DMS79 treated with DMSO at 0.1 percent for 48 hours (cell line): ENCODE data around the gene CST9L.
"Not testable (repeated sequence)": the region's sequence is repeated elsewhere in the genome, so short reads cannot be mapped to it uniquely, and the experiment has no call there.

Experiments
- DNase-seq: peaks from one replicate; lab custom pipeline; 2025; lab: John Stamatoyannopoulos, UW

Gene CST9L

DNA sequence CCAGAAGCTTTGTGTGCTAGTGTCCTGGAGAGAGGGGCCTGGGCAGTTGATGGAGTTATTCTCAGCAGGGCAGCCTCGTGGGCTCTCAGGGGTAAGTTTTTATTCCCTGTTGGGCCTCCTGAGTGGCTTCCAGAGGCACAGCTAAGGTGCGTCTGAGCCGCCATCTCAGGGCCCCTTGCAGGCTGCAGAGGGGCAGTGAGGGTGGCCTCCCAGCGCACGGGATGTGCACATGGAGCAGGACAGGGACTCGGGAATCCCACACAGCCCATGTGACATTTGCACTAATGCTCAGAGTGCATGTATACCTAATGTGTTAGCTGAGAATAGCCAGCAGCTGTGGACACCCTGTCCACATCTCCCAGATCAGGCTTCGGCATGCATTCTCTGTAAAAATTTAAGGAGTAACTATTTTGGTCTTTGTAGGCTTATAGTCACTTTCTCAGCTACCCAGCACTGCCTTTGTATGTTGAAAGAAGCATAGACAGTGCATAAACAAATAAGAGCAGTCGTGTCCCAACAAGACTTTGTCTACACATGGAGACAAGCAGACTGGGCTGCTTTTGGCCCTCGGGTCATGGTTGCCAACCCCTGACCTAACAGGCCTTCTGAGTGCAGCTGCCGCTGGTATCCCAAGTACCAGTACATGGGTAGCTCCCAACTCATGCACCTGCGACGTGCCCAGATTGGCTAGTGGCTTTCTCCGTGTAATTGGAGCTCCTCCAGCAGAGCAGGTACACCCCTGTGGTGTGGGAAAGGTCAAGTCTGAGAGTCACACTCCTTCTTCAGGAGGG, 18.6 kb upstream of the CST9L start:
- no peak for DNase-seq

DNA sequence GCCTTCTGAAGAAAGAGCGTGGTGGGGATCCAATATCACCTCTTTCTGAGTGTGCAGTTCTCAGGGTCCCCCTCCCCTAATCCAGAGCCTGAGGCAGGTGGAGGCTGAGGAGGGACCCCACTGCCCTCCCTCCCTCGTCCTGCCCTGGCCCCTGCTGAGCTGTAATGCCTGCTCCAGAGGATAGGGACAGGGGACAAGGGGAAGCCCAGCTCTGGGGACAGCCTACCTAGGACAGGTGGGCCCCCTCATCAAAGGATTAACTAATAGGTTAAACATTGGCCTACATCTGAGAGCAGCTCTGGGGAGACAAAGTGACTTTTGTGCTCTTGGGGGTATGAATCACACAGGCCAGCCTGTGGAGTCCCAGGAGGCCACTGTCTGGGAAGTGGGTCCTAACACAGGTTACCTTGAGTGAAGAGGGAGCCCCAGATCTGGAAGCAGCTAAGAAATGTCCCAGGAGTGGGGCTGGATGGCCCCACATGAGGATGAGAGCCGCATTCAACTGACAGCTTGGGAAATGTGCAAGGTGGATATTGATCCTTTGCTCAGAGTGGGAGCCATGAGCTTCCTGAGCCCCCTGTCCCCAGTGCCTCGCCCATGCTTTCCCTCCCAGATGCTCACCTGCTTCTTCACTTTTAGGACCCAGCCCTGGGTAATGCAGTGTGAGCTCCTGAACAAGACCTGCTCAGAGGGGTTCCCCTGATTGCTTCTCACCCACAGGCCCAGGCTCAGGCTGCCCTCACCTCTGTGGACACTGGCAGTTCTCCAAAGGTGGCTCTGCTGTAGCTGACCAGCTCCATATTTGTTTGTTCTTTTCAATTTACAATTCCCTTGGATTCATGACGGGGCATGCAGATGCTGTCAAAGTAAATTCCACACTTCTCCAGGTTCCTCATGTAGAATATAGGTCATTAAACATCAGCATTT, 17.8 kb upstream of the CST9L start:
- no peak for DNase-seq

- DNase-seq: no peak
These were observed 17.1 kb upstream of the CST9L start for GRCh38 chr20:23585449-23585807.

- no peak for DNase-seq
These were observed 16.3 kb upstream of the CST9L start for GRCh38 chr20:23584434-23585199.

- DNase-seq: no peak
These were observed 15.2 kb upstream of the CST9L start for GRCh38 chr20:23583526-23583925.

GRCh38 chr20:23582293-23582692, 14.0 kb upstream of the CST9L start:
- no peak for DNase-seq

- not testable (repeated sequence) for DNase-seq
These were observed 13.5 kb upstream of the CST9L start for GRCh38 chr20:23581833-23582232.

- no peak for DNase-seq
These were observed 6.7 kb upstream of the CST9L start for GRCh38 chr20:23574977-23575376.

DNA sequence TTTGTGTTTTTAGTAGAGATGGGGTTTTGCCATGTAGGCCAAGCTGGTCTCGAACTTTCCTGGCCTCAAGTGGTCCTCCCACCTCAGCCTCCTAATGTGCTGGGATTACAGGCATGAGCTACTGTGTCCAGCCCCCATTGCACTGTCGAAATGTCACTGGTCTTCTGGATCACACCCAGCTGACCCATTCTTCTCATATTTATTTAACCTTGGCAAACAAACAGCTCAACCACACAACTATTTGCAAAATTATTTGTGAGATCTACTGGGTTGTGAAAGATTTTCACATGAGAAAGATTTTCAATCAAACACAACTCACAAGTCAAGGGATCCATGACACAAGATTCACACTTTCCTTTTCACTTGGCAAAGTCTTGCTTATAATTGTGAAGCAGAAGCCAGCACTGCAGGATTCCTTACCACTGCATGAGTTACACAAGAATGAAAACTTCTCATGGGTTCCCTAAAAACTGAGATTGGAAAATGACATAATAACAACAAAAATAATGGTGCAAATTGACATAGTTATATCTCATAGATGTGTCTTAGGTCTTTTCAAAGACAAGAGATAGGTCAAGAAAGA, 2.0 kb upstream of the CST9L start:
- DNase-seq: no peak

- DNase-seq: no peak
These were observed 1.3 kb upstream of the CST9L start for GRCh38 chr20:23569570-23569969.

DNA sequence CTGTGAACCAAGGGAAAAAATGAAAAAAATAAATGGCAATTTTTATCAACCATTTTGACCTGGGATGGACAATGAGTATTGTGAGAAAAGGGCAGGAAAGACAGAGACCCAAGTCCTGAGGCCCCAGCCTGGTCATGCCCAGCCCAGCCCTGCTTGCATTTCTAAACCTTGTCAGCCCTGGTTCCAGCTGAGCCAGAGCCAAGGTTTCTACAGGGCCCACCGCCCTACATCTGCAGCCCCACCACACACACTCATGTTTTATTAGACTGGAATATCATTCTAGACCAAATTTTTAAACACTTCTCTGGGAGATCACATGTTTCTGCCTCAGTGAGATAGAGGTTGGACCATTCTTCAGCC, 667 bp upstream of the CST9L start:
- no peak for DNase-seq

GRCh38 chr20:23566199-23566932, 1.9 kb downstream of the CST9L start:
- DNase-seq: no peak

- DNase-seq: no peak
These were observed 2.7 kb downstream of the CST9L start for GRCh38 chr20:23565503-23566045.

DNA sequence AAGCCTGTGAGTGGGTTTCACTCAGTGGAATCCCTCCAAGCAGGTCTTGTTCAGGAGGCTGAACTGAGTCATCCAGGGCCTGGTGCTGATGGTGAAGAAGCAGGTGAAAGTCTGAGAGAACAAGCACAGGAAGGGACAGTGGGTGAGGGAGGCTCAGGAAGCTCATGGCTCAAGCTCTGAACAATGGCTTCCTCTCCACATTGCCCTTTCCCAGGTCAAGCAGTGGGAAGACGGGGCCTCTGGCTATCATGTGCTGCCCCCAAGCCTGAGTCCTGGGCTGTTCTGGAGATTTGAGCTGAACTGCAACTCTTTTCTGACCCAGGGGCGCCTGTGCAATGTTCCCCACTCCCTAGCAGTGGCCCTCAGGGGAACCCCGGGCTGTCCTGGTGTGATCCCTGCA, 3.4 kb downstream of the CST9L start:
- DNase-seq: no peak

- no peak for DNase-seq
These were observed 5.5 kb downstream of the CST9L start for GRCh38 chr20:23562721-23563342.

- DNase-seq: no peak
These were observed 13.9 kb downstream of the CST9L start for GRCh38 chr20:23554401-23554800.

- DNase-seq: no peak
These were observed 16.5 kb downstream of the CST9L start for GRCh38 chr20:23551786-23552185.

- DNase-seq: no peak
These were observed 16.9 kb downstream of the CST9L start for GRCh38 chr20:23551383-23551782.

DNA sequence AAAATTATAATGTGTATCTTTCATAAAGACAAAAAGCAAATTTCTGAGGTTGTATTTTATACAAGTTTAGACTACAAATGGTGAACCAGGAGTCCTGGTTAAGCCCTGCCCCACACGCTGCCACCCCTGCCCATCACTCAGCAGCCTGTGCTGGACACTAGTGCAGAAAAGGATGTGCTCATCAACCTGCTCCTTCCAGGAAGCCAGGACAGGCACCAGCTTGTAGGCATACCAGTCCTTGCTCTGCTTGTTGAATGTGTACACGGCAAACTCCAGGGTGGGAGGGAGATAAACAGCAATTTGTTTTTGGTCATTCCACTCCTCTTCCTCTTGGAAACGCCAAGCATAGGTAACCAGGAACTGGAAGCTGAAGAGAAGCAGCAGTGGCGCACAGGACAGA, 18.1 kb downstream of the CST9L start:
- DNase-seq: no peak

GRCh38 chr20:23548408-23548807, 19.9 kb downstream of the CST9L start:
- DNase-seq: no peak

- DNase-seq: no peak
These were observed 20.7 kb downstream of the CST9L start for GRCh38 chr20:23547613-23548012.
